IMR-90 (cell line): ENCODE data around the gene LRRC42. TPM values are rescaled to one million over a fixed set of nuclear protein-coding genes. Genes with fewer than 3 reads are reported as not detected.

Experiments used
- ATAC-seq: fragments of 200-7000 bp; cut with Tn5 transposase; 2 replicates; pipeline ENCODE4 v1.9.1; 2020; ENCODE audit warnings: low read depth, mild to moderate bottlenecking, moderate library complexity
- BruUV-seq: library from RNA; stranded (reverse); fragments of 400-500 nt; replicated peaks from 2 replicates; lab custom pipeline; 2021; lab: Mats Ljungman, UMichigan
- CTCF ChIA-PET: fragments of 300-600 bp; formaldehyde crosslinking; extraction: SDS; loops from one replicate; lab custom pipeline; 2021; ENCODE audit warnings: antibody characterized with exemption; lab: Yijun Ruan, JAX
- POLR2A ChIA-PET: fragments of 300-600 bp; sonication (Branson Sonifier 250); formaldehyde crosslinking; loops from one replicate; lab custom pipeline; 2022; ENCODE audit warnings: antibody characterized with exemption; ENCODE audit not compliant: unreplicated experiment; lab: Charles Lee
- DNase-seq: peaks from one replicate; pipeline ENCODE4 v3.0.0; 2013
- H2AFZ ChIP-seq: replicated peaks from 2 replicates; pipeline ENCODE3; 2013; ENCODE audit warnings: low read length, mild to moderate bottlenecking; ENCODE audit not compliant: poor library complexity
- H2AK5ac ChIP-seq: 2 replicates; pipeline ENCODE4 v1.6.1; 2013; ENCODE audit warnings: low read depth, low read length, inconsistent platforms
- H2AK9ac ChIP-seq: replicated peaks from 2 replicates; pipeline ENCODE3; 2013; ENCODE audit warnings: mild to moderate bottlenecking, low read depth, low read length, moderate library complexity; ENCODE audit not compliant: poor library complexity
- H2BK120ac ChIP-seq: 2 replicates; pipeline ENCODE4 v1.6.1; 2013; ENCODE audit warnings: low read depth, low read length, inconsistent platforms
- H2BK15ac ChIP-seq: 3 replicates; pipeline ENCODE4 v1.6.1; 2013; ENCODE audit warnings: low read depth, low read length, inconsistent platforms
- H2BK20ac ChIP-seq: 2 replicates; pipeline ENCODE4 v1.6.1; 2013; ENCODE audit warnings: low read depth, mild to moderate bottlenecking, inconsistent platforms, low read length, moderate library complexity
- H2BK5ac ChIP-seq: 2 replicates; pipeline ENCODE4 v1.6.1; 2013; ENCODE audit warnings: mild to moderate bottlenecking, low read depth, low read length, inconsistent platforms; ENCODE audit not compliant: poor library complexity, severe bottlenecking
- H3K14ac ChIP-seq: replicated peaks from 2 replicates; pipeline ENCODE4 v1.6.1; 2013; ENCODE audit warnings: low read depth, low read length, inconsistent platforms
- H3K18ac ChIP-seq: 2 replicates; pipeline ENCODE4 v1.6.1; 2013; ENCODE audit warnings: low read depth, low read length, control low read depth
- H3K23ac ChIP-seq: 2 replicates; pipeline ENCODE4 v1.6.1; 2013; ENCODE audit warnings: low read depth, low read length, inconsistent platforms
- H3K27ac ChIP-seq: 2 replicates; pipeline ENCODE4 v1.5.1; 2013; ENCODE audit warnings: mild to moderate bottlenecking, control low read depth, low read length; ENCODE audit not compliant: insufficient read depth
- H3K27me3 ChIP-seq: 2 replicates; pipeline ENCODE4 v1.6.1; 2013; ENCODE audit warnings: low read length; ENCODE audit not compliant: control insufficient read depth, insufficient read depth
- H3K36me3 ChIP-seq: 2 replicates; pipeline ENCODE4 v1.6.1; 2013; ENCODE audit warnings: low read length, mixed read lengths; ENCODE audit not compliant: control insufficient read depth, insufficient read depth
- H3K4ac ChIP-seq: 2 replicates; pipeline ENCODE4 v1.6.1; 2013; ENCODE audit warnings: low read depth, low read length, inconsistent platforms
- H3K4me1 ChIP-seq: 2 replicates; pipeline ENCODE4 v1.6.1; 2013; ENCODE audit warnings: low read length, mixed read lengths; ENCODE audit not compliant: control insufficient read depth, insufficient read depth
- H3K4me2 ChIP-seq: 2 replicates; pipeline ENCODE4 v1.6.1; 2013; ENCODE audit warnings: low read depth, mild to moderate bottlenecking, control low read depth, low read length, moderate library complexity
- H3K4me3 ChIP-seq: 2 replicates; pipeline ENCODE4 v1.5.1; 2013; ENCODE audit warnings: low read depth, mild to moderate bottlenecking, control low read depth, low read length, moderate library complexity; ENCODE audit not compliant: insufficient read depth
- H3K56ac ChIP-seq: 2 replicates; pipeline ENCODE4 v1.6.1; 2013; ENCODE audit warnings: low read length, inconsistent platforms; ENCODE audit not compliant: insufficient read depth; ENCODE audit errors: extremely low read depth
- H3K79me1 ChIP-seq, 2 experiments: 2 replicates each; pipeline ENCODE4 v1.6.1; 2013; ENCODE audit warnings: low read length in 2 of 2, inconsistent platforms in 1 of 2, low read depth in 1 of 2
- H3K9ac ChIP-seq: 2 replicates; pipeline ENCODE4 v1.6.1; 2013; ENCODE audit warnings: low read depth, low read length, control low read depth
- H3K9me1 ChIP-seq: 2 replicates; pipeline ENCODE4 v1.6.1; 2013; ENCODE audit warnings: low read length, inconsistent platforms; ENCODE audit not compliant: insufficient read depth
- H3K9me3 ChIP-seq: 2 replicates; pipeline ENCODE4 v1.6.1; 2013; ENCODE audit warnings: low read length; ENCODE audit not compliant: control insufficient read depth, insufficient read depth
- H4K20me1 ChIP-seq: 2 replicates; pipeline ENCODE4 v1.6.1; 2013; ENCODE audit warnings: low read length, inconsistent platforms; ENCODE audit not compliant: insufficient read depth
- H4K5ac ChIP-seq: 2 replicates; pipeline ENCODE4 v1.6.1; 2013; ENCODE audit warnings: mild to moderate bottlenecking, low read depth, low read length, control low read depth
- H4K8ac ChIP-seq, 2 experiments: 2 replicates each; pipeline ENCODE4 v1.6.1; 2013; ENCODE audit warnings: low read depth in 2 of 2, low read length in 2 of 2, control low read depth in 1 of 2, inconsistent platforms in 1 of 2
- H4K91ac ChIP-seq: 2 replicates; pipeline ENCODE4 v1.6.1; 2013; ENCODE audit warnings: low read depth, low read length, inconsistent platforms; ENCODE audit not compliant: insufficient read depth
- BHLHE40 ChIP-seq: fragments of 150-350 bp; IDR thresholded peaks from 2 replicates; pipeline ENCODE4 v1.6.1; 2016; ENCODE audit warnings: mild to moderate bottlenecking, low read depth, low read length
- CEBPB ChIP-seq: IDR thresholded peaks from 2 replicates; pipeline ENCODE4 v1.6.1; 2012; ENCODE audit warnings: low read depth, low read length, improper control_type of control experiment
- CTCF ChIP-seq: conservative IDR thresholded peaks from 2 replicates; pipeline ENCODE4 v1.5.1; 2012; ENCODE audit warnings: mild to moderate bottlenecking, low read depth, low read length, improper control_type of control experiment
- ELK1 ChIP-seq: fragments of 150-350 bp; IDR thresholded peaks from 2 replicates; pipeline ENCODE4 v1.6.1; 2016; ENCODE audit warnings: low read depth, mild to moderate bottlenecking, low read length, moderate library complexity, borderline replicate concordance
- FOS ChIP-seq: fragments of 150-350 bp; IDR thresholded peaks from 2 replicates; pipeline ENCODE4 v1.6.1; 2016; ENCODE audit warnings: low read depth, low read length
- NFE2L2 ChIP-seq: fragments of 150-350 bp; IDR thresholded peaks from 2 replicates; pipeline ENCODE4 v1.6.1; 2016; ENCODE audit warnings: low read depth, mild to moderate bottlenecking, low read length
- POLR2A ChIP-seq: IDR thresholded peaks from 2 replicates; pipeline ENCODE4 v1.6.1; 2012; ENCODE audit warnings: mild to moderate bottlenecking, low read depth, low read length
- RCOR1 ChIP-seq: IDR thresholded peaks from 2 replicates; pipeline ENCODE4 v1.6.1; 2012; ENCODE audit warnings: mild to moderate bottlenecking, low read length, improper control_type of control experiment; ENCODE audit not compliant: insufficient replicate concordance
- RFX5 ChIP-seq: IDR thresholded peaks from 2 replicates; pipeline ENCODE4 v1.8.0; 2012; ENCODE audit warnings: low read depth, mild to moderate bottlenecking, low read length, moderate library complexity
- SMC3 ChIP-seq: fragments of 150-350 bp; IDR thresholded peaks from 2 replicates; pipeline ENCODE4 v1.6.1; 2016; ENCODE audit warnings: low read depth, mild to moderate bottlenecking, antibody characterized with exemption, low read length, moderate library complexity
- USF2 ChIP-seq: fragments of 150-350 bp; IDR thresholded peaks from 2 replicates; pipeline ENCODE4 v1.6.1; 2017; ENCODE audit warnings: mild to moderate bottlenecking, antibody characterized with exemption, low read length, low read depth
- WGBS, 2 experiments: methylation state at CpG; one replicate each; pipeline versions ENCODE4 v1.1.5 to v1.1.7; 2013; ENCODE audit warnings: missing lambda C conversion rate in 2 of 2; ENCODE audit not compliant: insufficient read length in 1 of 2; ENCODE audit errors: extremely low coverage in 2 of 2; 5-methylcytosine and 5-hydroxymethylcytosine counted together
- dilution Hi-C: fragments of 300-500 bp; cut with HindIII; formaldehyde crosslinking; loops from one replicate; pipeline ENCODE4 v1.14.3; 2018; ENCODE audit warnings: low sequenced_read_pairs; ENCODE audit not compliant: unreplicated experiment
- in situ Hi-C: fragments of 300-500 bp; cut with MboI; formaldehyde crosslinking; loops from 3 replicates; pipeline ENCODE4 v1.14.3; 2019; ENCODE audit warnings: low sequenced_read_pairs, inconsistent platforms, mixed read lengths
- intact Hi-C: fragments of 100-400 bp; cut with micrococcal nuclease; formaldehyde crosslinking; loops from 2 replicates; pipeline ENCODE4 v1.10.0; 2022
- polyA plus RNA-seq, 3 experiments: library from polyadenylated mRNA; depleted of rRNA; stranded (reverse); fragments of >200 nt; gene quantifications; 2 replicates each; pipeline ENCODE4 v1.2.3, GENCODE V29; 2012; ENCODE audit warnings: low replicate concordance in 1 of 3
- total RNA-seq: library from RNA; depleted of rRNA; stranded (reverse); fragments of >200 nt; gene quantifications from 2 replicates; pipeline ENCODE4 v1.2.3, GENCODE V29; 2012

The LRRC42 gene
- total and polyA plus RNA-seq, 2 of the 4 experiments (the other 2 are of a cell fraction), result 39.9 to 47.5 TPM

- H3K27ac ChIP-seq, result no peak overlapping the region
- no TSS peak for BruUV-seq
- CTCF ChIA-PET, result no interaction called here
Observed at GRCh38 chr1:54010415-54011117, 64.4 kb downstream of the LRRC42 start.

More at GRCh38 chr1:54010415-54011117, 64.4 kb downstream of the LRRC42 start:
- Histone ChIP-seq H2BK5ac (no peak overlapping the region), H2BK20ac (no peak overlapping the region), H3K18ac (no peak overlapping the region), H3K9me3 (no peaks in the 10 kb centered on the region), H3K56ac (no peak overlapping the region), H2BK120ac (no peak overlapping the region), H3K4me2 (no peak overlapping the region), H2BK15ac (no peak overlapping the region), H3K36me3 (no peaks in the 10 kb centered on the region), H3K4ac (no peak overlapping the region), H3K4me1 (no peaks in the 10 kb centered on the region), H3K23ac (no peak overlapping the region), H4K20me1 (no peaks in the 10 kb centered on the region), H3K9ac (no peak overlapping the region), H4K5ac (no peak overlapping the region), H4K8ac (no peak overlapping the region), H3K4me3 (no peak overlapping the region), H3K27me3 (peaks cover 78% of the 10 kb centered on the region), H4K91ac (no peak overlapping the region), H3K79me1 (no peaks in the 10 kb centered on the region), H3K14ac (no peak overlapping the region), H2AFZ (peak overlapping the region; percentile 51), H2AK5ac (no peak overlapping the region), H3K9me1 (peaks cover 3% of the 10 kb centered on the region; the same call in 1 of the 2 replicates), H2AK9ac (no peak overlapping the region)
- WGBS, 2 experiments, result 44% methylated on average over 2 of the region's 5 CpGs; no CpG with 5 or more reads in 1 of the 2 experiments
- ATAC-seq (no peak), DNase-seq (no peak)
- in situ Hi-C loops, result no loop called here
- intact Hi-C loops, result no loop called here
- no peak for TF ChIP-seq ELK1
- TF ChIP-seq POLR2A, result no peak
- no peak for TF ChIP-seq RCOR1
- no peak for TF ChIP-seq CEBPB
- TF ChIP-seq RFX5, result no peak
- no peak for TF ChIP-seq USF2
- TF ChIP-seq CTCF, result no peak
- no peak for TF ChIP-seq FOS
- TF ChIP-seq NFE2L2, result no peak
- no peak for TF ChIP-seq SMC3
- no peak for TF ChIP-seq BHLHE40
- dilution Hi-C loops, result no loop called here
- POLR2A ChIA-PET, result no interaction called here
